Stimulated activated CD4-positive, alpha-beta T cell treated with anti-CD3 and anti-CD28 coated beads, TNF-alpha, amount 100 ng/mL, for 24 hours (primary cell): ENCODE measurements around the gene HCRTR1.

ENCODE experiments used
- DNase-seq, 3 experiments: peaks; one replicate each; pipeline ENCODE4 v3.0.0-alpha.2; 2020; ENCODE audit warnings: low read depth in 3 of 3

The HCRTR1 gene

GRCh38 chr1:31667065-31667785, 49.7 kb downstream of the HCRTR1 start:
- DNase-seq, result no peak

GRCh38 chr1:31668303-31668883, 50.9 kb downstream of the HCRTR1 start:
- no peak for DNase-seq

- no peak for DNase-seq
These were observed 51.9 kb downstream of the HCRTR1 start for GRCh38 chr1:31669433-31669785.

GRCh38 chr1:31669786-31670592, 52.5 kb downstream of the HCRTR1 start:
- DNase-seq, result no peak

- DNase-seq, result no peak
These were observed 53.1 kb downstream of the HCRTR1 start for GRCh38 chr1:31670593-31670964.

GRCh38 chr1:31671147-31671546, 53.7 kb downstream of the HCRTR1 start:
- no peak for DNase-seq

- DNase-seq, result no peak
These were observed 54.2 kb downstream of the HCRTR1 start for GRCh38 chr1:31671561-31672201.

GRCh38 chr1:31672986-31673385, 55.5 kb downstream of the HCRTR1 start:
- DNase-seq, result no peak

- no peak for DNase-seq
These were observed 55.9 kb downstream of the HCRTR1 start for GRCh38 chr1:31673433-31673832.

GRCh38 chr1:31674626-31675025, 57.1 kb downstream of the HCRTR1 start:
- DNase-seq, result no peak

GRCh38 chr1:31675161-31675560, 57.7 kb downstream of the HCRTR1 start:
- DNase-seq, result no peak

- no peak for DNase-seq
These were observed 58.3 kb downstream of the HCRTR1 start for GRCh38 chr1:31675756-31676155.
